ENCODE measurements around the gene BEND4.

The BEND4 gene

DNA sequence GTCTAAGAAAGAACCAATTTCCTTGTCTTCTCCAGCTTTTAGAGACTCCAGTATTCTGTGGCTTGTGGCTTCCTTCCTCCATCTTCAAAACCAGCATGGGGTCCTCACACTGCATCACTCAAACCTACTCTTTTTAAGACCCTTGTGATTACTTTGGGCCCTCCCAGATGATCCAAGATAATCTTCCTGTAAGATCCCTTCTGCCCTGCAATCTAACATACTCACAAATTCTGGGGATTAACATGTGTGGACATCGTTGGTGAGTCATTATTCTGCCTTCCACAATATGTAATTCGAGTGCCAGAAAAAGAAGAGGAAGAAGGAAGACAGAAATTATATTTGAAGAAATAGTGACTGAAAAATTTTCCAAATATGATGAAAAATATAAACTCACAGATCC, 47.9 kb downstream of the BEND4 start:
- no peak for DNase-seq (ENCODE audit: low read depth, low spot score)

DNA sequence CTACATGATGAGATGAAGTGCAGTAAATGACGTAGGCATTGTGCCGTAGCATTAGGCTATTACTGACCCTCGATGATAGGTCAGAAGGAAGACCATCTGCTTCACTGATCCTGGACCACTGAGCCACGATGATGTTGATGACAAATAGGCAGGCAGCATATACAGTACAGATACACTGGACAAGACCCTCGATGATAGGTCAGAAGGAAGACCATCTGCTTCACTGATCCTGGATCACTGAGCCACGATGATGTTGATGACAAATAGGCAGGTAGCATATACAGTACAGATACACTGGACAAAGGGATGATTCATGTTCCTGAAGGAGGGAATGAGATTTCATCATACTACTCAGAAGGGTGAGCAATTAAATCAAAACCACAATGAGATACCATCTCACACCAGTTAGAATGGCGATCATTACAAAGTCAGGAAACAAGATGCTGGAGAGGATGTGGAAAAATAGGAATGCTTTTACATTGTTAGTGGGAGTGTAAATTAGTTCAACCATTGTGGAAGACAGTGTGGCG, 50.9 kb downstream of the BEND4 start:
- no peak for DNase-seq (ENCODE audit: low read depth, low spot score)

DNA sequence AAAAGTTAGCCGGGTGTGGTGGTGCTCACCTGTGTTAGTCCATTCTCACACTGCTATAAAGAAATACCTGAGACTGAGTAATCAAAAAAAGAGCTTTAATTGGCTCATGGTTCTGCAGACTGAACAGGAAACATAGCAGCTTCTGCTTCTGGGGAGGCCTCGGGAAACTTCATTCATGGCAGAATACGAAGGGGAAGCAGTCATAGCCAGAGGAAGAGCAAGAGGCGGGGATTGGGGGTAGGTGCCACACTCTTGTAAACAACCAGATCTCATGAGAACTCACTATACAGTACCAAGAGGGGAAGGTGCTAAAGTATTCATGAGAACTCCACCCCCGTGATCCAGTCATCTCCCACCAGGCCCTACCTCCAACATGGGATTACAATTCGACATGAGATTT, 64.1 kb downstream of the BEND4 start:
- DNase-seq (ENCODE audit: low read depth, low spot score) = no peak

DNA sequence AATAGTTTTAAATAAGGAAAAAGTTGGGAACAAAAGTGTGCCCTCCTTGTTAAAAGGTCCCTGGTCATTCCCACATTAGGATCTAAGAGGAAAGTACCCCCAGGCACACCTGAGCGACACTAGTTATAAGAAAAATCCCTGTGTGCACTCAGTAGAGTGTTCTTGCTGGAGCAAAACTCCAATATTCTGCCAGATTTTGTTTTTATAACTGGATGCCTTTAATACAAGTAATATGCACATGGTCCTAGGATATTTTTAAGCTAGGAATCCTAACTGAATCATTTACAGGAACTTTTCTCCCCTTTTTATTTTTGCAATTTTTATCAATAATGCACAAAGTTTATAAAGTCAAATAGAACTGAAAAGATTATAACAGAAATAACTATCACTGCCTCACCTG, 68.6 kb downstream of the BEND4 start:
- no peak for DNase-seq (ENCODE audit: low read depth, low spot score)

DNA sequence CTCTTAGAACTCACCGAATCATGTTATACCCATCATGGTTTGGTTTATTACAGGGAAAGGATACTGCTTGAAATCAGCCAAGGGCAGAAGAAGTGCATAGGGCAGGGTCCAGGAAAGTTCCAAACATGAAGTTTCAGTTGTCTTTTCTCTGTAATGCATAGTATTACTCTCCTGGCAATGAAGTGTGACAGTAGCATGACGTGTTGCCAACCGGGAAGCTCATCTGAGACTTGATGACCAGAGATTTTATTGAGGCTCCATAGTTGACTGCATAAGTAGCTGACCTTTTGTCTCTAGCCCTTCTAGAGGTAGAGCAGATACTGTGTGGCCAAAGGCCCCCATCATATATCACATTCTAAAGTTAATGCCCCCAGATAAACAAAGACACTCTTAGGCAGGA, 72.1 kb downstream of the BEND4 start:
- DNase-seq (ENCODE audit: low read depth, low spot score) = no peak

DNA sequence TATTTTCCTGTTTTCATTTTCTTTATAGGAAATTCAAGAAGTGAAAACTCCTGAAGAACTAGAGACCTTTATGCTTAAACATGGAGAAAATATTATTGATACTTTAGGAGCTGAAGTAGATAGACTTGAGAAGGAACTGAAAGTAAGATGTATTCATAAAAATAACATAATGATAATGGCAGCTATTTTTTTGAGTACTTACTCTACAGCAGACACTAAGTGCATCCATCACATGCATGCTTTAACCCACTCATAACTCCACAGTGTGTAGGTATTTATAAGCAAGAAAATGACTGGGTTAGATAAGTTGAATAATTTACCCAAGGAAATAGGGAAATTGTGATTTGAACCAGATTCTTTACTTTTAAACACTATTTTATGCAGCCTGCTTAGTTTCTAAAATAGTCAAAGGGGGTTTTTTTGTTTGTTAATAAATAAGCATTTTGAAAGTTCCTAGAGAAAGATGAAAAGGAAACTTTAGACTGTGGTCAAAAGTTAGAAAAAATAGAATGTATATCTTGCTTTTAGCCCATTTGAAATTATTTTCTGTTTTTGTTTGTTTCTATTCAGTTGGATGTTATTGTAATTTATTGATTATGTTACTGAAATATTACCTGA, 74.2 kb downstream of the BEND4 start:
- DNase-seq (ENCODE audit: low read depth, low spot score) = no peak

DNA sequence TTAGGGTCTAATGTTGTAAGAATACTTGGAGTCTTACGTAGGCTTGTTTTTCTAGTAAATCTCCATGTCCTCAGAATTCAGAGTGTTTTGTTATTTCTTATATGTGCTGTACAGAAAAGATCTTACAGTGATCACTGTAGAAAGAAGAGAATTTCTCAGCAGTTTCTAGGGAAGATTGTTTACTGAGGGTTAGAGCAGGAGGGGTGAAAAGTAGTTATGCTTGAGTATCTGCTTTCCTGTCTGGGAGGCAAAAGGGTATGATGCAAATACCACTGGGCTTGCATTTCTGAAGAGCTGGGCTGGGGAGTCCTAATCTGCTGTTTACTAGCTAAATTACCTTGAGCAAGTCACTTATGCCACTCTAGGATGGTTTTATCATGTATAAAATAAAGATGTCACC, 78.2 kb downstream of the BEND4 start:
- no peak for DNase-seq (ENCODE audit: low read depth, low spot score)

DNA sequence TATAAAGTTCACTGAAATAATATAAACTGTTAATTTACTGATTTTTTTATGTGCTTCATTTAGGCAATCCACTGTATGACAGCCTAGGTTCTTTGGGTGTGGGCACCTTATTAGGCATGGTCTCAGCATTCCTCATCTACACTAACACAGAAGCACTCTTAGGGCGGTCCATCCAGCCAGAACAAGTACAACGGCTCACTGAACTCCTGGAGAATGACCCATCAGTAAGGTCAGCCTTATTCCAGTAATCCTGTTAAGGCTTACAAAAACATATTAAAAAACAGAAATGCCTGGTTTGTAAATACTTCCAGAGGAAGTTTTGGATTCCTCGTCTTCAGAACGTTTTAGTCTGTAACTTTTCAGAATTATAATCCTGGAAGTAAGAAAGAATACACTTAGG, 82.0 kb downstream of the BEND4 start:
- no peak for DNase-seq (ENCODE audit: low read depth, low spot score)

DNA sequence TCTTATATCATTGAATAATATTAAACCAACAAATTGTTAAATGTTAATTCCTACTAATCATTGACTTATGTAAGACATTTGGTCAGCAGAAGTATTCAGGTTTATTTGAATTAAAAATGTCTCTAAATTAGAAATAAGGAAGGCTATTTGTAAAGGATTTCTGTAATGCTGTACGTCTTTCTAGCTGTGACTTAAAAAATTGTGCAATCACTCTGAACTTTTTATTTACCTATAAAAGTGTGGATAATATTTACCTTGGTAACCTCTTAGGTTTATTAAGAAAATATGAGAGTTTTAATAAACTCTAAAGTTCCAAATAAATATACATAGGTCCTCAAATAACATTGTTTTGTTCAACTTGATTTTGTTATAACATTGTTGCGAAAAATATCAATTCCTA, 85.2 kb downstream of the BEND4 start:
- DNase-seq (ENCODE audit: low read depth, low spot score) = no peak

DNA sequence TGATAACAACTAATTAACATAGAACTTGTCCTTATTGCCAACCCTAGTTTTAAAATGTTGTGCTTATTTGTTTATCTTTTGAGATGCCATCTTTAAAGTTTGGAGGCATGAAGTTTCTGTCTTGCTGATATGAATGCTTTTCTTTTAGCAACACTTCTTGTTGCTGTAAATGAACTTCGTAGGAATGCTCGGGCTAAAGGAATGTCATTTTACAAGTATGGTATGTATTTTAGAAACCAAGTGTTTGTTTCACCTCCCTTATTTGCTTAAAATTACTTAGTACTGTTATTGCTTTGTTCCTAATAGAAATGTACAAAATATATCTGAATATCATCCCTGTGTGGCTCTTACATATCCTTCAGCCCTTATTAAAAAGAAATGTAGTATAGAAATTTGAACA, 86.1 kb downstream of the BEND4 start:
- DNase-seq (ENCODE audit: low read depth, low spot score) = no peak
